Measurements from ENCODE around the gene SRRM3. TPM values are rescaled to one million over a fixed set of nuclear protein-coding genes. Genes with fewer than 3 reads are reported as not detected.

SRRM3 gene
- polyA plus RNA-seq, 1 donor from 2014 or later = 34.9 TPM

GRCh38 chr7:76193883-76194282 is 7.8 kb upstream of the SRRM3 start:
- Histone ChIP-seq H3F3A (ENCODE audit: insufficient read depth, low read length, poor library complexity, severe bottlenecking) (no peaks in the 10 kb centered on the region), H2AFZ (ENCODE audit: low read depth, low read length) (no peak overlapping the region), H3K27me3 (ENCODE audit: insufficient read depth, low read depth, low read length) (no peaks in the 10 kb centered on the region), H3K9me2 (ENCODE audit: insufficient read depth, low read length) (no peaks in the 10 kb centered on the region), H3K4me3 (ENCODE audit: low read length) (no peak overlapping the region), H3K79me2 (replicated peaks; ENCODE audit: insufficient read depth, low read length) (no peaks in the 10 kb centered on the region), H3K9me3 (ENCODE audit: low read length) (no peaks in the 10 kb centered on the region), H4K20me1 (ENCODE audit: insufficient read depth) (no peaks in the 10 kb centered on the region), H3K4me2 (ENCODE audit: low read length) (no peak overlapping the region), H3K36me3 (ENCODE audit: insufficient read depth, low read length) (no peaks in the 10 kb centered on the region), H3K27ac (ENCODE audit: low read length) (no peak overlapping the region), H3K9ac (ENCODE audit: low read length) (no peak overlapping the region)
- TF ChIP-seq RAD21 (conservative IDR thresholded peaks at IDR 0.05) = no peak
- TF ChIP-seq TAF1 (IDR thresholded peaks at IDR 0.05; ENCODE audit: low read depth) = no peak
- TF ChIP-seq MXI1 (conservative IDR thresholded peaks at IDR 0.05; ENCODE audit: poor library complexity, severe bottlenecking) = no peak
- no peak for TF ChIP-seq SMC3 (conservative IDR thresholded peaks at IDR 0.05; ENCODE audit: poor library complexity)
- TF ChIP-seq EZH2 (IDR thresholded peaks at IDR 0.05; ENCODE audit: borderline replicate concordance, insufficient read depth, low read length, poor library complexity, severe bottlenecking) = no peak
- TF ChIP-seq, protein P1, sequence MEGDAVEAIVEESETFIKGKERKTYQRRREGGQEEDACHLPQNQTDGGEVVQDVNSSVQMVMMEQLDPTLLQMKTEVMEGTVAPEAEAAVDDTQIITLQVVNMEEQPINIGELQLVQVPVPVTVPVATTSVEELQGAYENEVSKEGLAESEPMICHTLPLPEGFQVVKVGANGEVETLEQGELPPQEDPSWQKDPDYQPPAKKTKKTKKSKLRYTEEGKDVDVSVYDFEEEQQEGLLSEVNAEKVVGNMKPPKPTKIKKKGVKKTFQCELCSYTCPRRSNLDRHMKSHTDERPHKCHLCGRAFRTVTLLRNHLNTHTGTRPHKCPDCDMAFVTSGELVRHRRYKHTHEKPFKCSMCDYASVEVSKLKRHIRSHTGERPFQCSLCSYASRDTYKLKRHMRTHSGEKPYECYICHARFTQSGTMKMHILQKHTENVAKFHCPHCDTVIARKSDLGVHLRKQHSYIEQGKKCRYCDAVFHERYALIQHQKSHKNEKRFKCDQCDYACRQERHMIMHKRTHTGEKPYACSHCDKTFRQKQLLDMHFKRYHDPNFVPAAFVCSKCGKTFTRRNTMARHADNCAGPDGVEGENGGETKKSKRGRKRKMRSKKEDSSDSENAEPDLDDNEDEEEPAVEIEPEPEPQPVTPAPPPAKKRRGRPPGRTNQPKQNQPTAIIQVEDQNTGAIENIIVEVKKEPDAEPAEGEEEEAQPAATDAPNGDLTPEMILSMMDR (IDR thresholded peaks at IDR 0.05; ENCODE audit: poor library complexity, severe bottlenecking) = no peak
- TF ChIP-seq POLR2AphosphoS5 (IDR thresholded peaks at IDR 0.05) = no peak
- no peak for TF ChIP-seq EP300 (conservative IDR thresholded peaks at IDR 0.05; ENCODE audit: poor library complexity, severe bottlenecking)
- TF ChIP-seq, protein P2, sequence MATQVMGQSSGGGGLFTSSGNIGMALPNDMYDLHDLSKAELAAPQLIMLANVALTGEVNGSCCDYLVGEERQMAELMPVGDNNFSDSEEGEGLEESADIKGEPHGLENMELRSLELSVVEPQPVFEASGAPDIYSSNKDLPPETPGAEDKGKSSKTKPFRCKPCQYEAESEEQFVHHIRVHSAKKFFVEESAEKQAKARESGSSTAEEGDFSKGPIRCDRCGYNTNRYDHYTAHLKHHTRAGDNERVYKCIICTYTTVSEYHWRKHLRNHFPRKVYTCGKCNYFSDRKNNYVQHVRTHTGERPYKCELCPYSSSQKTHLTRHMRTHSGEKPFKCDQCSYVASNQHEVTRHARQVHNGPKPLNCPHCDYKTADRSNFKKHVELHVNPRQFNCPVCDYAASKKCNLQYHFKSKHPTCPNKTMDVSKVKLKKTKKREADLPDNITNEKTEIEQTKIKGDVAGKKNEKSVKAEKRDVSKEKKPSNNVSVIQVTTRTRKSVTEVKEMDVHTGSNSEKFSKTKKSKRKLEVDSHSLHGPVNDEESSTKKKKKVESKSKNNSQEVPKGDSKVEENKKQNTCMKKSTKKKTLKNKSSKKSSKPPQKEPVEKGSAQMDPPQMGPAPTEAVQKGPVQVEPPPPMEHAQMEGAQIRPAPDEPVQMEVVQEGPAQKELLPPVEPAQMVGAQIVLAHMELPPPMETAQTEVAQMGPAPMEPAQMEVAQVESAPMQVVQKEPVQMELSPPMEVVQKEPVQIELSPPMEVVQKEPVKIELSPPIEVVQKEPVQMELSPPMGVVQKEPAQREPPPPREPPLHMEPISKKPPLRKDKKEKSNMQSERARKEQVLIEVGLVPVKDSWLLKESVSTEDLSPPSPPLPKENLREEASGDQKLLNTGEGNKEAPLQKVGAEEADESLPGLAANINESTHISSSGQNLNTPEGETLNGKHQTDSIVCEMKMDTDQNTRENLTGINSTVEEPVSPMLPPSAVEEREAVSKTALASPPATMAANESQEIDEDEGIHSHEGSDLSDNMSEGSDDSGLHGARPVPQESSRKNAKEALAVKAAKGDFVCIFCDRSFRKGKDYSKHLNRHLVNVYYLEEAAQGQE (IDR thresholded peaks at IDR 0.05; ENCODE audit: borderline replicate concordance) = no peak

GRCh38 chr7:76196786-76197185 is 4.9 kb upstream of the SRRM3 start:
- no peaks in the 10 kb centered on the region for H3K36me3 ChIP-seq (ENCODE audit: insufficient read depth, low read length)
- H3K4me2 ChIP-seq (ENCODE audit: low read length) = no peak overlapping the region
- H3K9ac ChIP-seq (ENCODE audit: low read length) = no peak overlapping the region
- H3K27ac ChIP-seq (ENCODE audit: low read length) = no peak overlapping the region
- H4K20me1 ChIP-seq (ENCODE audit: insufficient read depth) = no peaks in the 10 kb centered on the region
- H3K9me3 ChIP-seq (ENCODE audit: low read length) = no peaks in the 10 kb centered on the region
- H3K79me2 ChIP-seq (replicated peaks; ENCODE audit: insufficient read depth, low read length) = no peaks in the 10 kb centered on the region
- no peak overlapping the region for H2AFZ ChIP-seq (ENCODE audit: low read depth, low read length)
- H3F3A ChIP-seq (ENCODE audit: insufficient read depth, low read length, poor library complexity, severe bottlenecking) = no peaks in the 10 kb centered on the region
- no peak overlapping the region for H3K4me3 ChIP-seq (ENCODE audit: low read length)
- H3K9me2 ChIP-seq (ENCODE audit: insufficient read depth, low read length) = no peaks in the 10 kb centered on the region
- H3K27me3 ChIP-seq (ENCODE audit: insufficient read depth, low read depth, low read length) = no peaks in the 10 kb centered on the region
- no peak for TF ChIP-seq SMC3 (conservative IDR thresholded peaks at IDR 0.05; ENCODE audit: poor library complexity)
- TF ChIP-seq POLR2AphosphoS5 (IDR thresholded peaks at IDR 0.05) = no peak
- TF ChIP-seq TAF1 (IDR thresholded peaks at IDR 0.05; ENCODE audit: low read depth) = no peak
- TF ChIP-seq, protein P1 (IDR thresholded peaks at IDR 0.05; ENCODE audit: poor library complexity, severe bottlenecking) = no peak
- TF ChIP-seq, protein P2 (IDR thresholded peaks at IDR 0.05; ENCODE audit: borderline replicate concordance) = no peak
- no peak for TF ChIP-seq RAD21 (conservative IDR thresholded peaks at IDR 0.05)
- TF ChIP-seq EZH2 (IDR thresholded peaks at IDR 0.05; ENCODE audit: borderline replicate concordance, insufficient read depth, low read length, poor library complexity, severe bottlenecking) = no peak
- TF ChIP-seq MXI1 (conservative IDR thresholded peaks at IDR 0.05; ENCODE audit: poor library complexity, severe bottlenecking) = no peak
- TF ChIP-seq EP300 (conservative IDR thresholded peaks at IDR 0.05; ENCODE audit: poor library complexity, severe bottlenecking) = no peak

Measured in neural cell (in vitro differentiated cells).